Choroid plexus epithelial cell (primary cell): ENCODE data around the gene RANBP1.

Experiments used
- DNase-seq: peaks from one replicate; pipeline ENCODE4 v3.0.0-alpha.2; 2010; ENCODE audit warnings: low read depth
- H3K4me3 ChIP-seq: 2 replicates; pipeline ENCODE4 v1.5.1; 2011; ENCODE audit warnings: low read depth, mild to moderate bottlenecking, control low read depth, low read length, moderate library complexity
- CTCF ChIP-seq: conservative IDR thresholded peaks from 2 replicates; pipeline ENCODE4 v1.5.1; 2011; ENCODE audit warnings: low read depth, mild to moderate bottlenecking, control low read depth, inconsistent platforms, low read length, moderate library complexity

The RANBP1 gene

DNA sequence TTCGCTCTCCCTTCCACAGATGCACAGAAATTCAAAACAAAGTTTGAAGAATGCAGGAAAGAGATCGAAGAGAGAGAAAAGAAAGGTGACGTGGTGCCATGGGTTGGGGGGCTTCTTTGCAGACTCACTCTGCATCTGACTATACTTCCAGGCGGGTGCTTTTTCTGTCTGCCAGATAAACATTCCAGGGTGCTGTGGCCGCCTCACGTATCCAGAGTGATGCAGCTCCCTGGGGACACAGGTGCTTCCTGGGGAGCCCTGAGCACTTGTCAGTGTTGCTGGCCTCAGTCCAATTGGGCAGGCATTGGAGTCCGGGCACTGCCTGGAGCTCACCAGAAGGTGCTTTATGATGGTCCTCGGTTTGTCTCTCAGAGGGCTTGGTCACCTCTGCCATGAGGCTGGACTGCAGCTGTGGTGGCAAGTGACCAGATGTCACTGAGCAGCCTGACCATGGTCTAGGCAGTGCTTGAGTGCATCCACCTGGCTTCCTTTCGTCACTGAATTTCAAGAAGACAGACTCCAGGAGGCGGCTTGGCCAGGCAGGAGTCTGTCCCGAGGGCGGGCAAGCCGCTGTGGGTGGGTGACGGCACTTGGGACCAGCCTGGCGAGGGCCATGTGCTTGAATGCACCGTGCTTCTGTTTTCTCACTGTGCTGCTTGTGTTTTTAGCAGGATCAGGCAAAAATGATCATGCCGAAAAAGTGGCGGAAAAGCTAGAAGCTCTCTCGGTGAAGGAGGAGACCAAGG, 10.6 kb downstream of the RANBP1 start:
- TF ChIP-seq CTCF: no peak
- DNase-seq: no peak
- H3K4me3 ChIP-seq: no peak overlapping the region

- no peak for TF ChIP-seq CTCF
- no peak for DNase-seq
- no peak overlapping the region for H3K4me3 ChIP-seq
These were observed 11.5 kb downstream of the RANBP1 start for GRCh38 chr22:20127318-20127868.

DNA sequence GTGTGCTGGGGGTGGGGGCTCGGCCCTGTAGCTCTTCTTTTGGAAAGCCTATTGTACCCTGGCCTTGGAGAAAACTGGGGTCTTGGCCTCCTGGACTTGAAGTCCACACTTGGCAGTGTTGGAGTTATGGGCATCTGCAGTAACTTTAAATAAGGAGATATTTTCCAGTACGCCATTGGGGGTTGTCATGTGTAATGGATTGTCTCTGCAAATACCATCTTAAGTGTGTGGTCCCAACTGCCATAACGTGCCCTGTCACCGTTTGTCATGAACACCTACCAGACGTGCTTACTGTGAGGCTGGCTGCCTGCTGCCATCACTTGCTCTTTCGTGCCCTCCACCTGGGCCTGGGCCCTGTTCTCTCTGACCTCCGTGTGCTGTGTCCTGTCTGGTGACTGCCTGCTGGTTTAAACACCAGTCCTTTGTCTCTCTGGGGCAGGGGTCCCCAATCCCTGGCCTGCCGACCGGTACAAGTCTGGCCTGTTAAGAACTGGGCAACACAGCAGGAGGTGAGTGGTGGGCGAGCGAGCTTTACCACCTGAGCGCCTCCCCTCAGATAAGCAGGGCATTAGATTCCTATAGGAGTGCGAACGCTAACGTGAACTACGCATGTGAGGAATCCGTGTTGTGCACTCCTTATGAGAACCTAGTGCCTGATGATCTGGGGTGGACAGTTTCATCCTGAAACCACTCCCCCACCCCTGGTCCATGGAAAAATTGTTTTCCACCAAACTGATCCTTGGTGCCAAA, 12.1 kb downstream of the RANBP1 start:
- TF ChIP-seq CTCF: no peak
- DNase-seq: no peak

GRCh38 chr22:20128619-20128901, 12.7 kb downstream of the RANBP1 start:
- TF ChIP-seq CTCF: no peak
- no peak overlapping the region for H3K4me3 ChIP-seq
- no peak for DNase-seq

More for the DNA sequence above, 12.1 kb downstream of the RANBP1 start:
- H3K4me3 ChIP-seq: no peak overlapping the region

- peak; percentile 68 for TF ChIP-seq CTCF
- no peak overlapping the region for H3K4me3 ChIP-seq
- DNase-seq: peak; percentile 60
These were observed 13.2 kb downstream of the RANBP1 start for GRCh38 chr22:20128902-20129746.

GRCh38 chr22:20129747-20130014, 13.8 kb downstream of the RANBP1 start:
- no peak for DNase-seq
- no peak overlapping the region for H3K4me3 ChIP-seq
- TF ChIP-seq CTCF: no peak
